ENCODE results near the gene CCDC88C. TPM values are rescaled to one million over a fixed set of nuclear protein-coding genes. Genes with fewer than 3 reads are reported as not detected.

The CCDC88C gene
- total RNA-seq, 1 donor from 2014 or later, result 44.6 TPM

DNA sequence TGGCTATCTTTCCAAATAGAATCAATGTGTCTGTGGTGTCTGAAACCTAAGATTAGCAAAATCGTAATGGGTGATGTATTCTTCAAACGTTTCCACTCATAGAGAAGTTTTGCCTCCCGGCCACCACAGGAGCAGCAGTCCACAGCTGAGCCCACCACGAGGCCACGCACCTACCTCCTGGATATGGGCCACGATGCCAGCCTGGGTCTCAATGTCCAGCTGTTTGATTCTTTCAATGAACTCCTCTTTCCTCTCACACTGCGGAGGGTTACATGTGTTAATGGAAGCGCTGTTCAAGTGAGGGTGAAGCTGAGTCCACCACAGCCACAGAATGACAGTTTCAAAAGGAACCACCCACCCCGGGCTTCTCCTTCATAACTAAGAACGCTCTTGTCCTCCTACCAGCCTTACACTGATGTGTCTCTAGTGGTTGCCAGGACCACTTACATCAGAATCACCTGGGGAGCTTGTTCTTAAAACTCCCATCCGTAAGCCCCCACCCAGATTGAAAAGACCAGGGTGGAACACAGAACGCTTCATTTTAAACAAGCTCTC, 75.3 kb downstream of the CCDC88C start:
- H3K27me3 Mint-ChIP-seq (ENCODE audit: low read depth), result no peaks in the 10 kb centered on the region
- TF ChIP-seq, protein P1, sequence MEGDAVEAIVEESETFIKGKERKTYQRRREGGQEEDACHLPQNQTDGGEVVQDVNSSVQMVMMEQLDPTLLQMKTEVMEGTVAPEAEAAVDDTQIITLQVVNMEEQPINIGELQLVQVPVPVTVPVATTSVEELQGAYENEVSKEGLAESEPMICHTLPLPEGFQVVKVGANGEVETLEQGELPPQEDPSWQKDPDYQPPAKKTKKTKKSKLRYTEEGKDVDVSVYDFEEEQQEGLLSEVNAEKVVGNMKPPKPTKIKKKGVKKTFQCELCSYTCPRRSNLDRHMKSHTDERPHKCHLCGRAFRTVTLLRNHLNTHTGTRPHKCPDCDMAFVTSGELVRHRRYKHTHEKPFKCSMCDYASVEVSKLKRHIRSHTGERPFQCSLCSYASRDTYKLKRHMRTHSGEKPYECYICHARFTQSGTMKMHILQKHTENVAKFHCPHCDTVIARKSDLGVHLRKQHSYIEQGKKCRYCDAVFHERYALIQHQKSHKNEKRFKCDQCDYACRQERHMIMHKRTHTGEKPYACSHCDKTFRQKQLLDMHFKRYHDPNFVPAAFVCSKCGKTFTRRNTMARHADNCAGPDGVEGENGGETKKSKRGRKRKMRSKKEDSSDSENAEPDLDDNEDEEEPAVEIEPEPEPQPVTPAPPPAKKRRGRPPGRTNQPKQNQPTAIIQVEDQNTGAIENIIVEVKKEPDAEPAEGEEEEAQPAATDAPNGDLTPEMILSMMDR (conservative IDR thresholded peaks at IDR 0.05), result no peak

DNA sequence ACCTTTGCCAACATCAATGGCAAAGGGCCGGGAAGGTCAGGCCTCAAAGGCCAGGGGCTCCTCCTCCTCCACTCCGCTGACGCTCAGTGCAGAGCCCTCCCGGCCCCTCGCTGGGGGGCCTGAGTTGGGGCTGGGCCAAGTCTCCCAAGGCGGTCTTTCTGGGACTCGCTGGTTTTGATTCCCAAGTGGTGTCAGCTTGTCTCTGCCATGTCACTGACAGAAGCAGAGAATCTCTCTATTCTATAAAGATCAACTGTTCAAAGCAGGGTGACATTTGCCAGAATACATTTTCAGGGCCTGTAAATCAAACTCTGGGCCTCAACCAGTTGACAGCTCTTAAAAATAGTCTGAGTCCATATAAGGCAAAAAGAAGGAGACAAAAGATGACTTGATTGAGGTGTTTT, 75.9 kb downstream of the CCDC88C start:
- TF ChIP-seq, protein P1 (conservative IDR thresholded peaks at IDR 0.05), result no peak
- peaks cover 24% of the 10 kb centered on the region for H3K4me1 Mint-ChIP-seq
- H3K27ac Mint-ChIP-seq (ENCODE audit: unreplicated experiment), result no peak overlapping the region
- peaks cover 4% of the 10 kb centered on the region for H3K36me3 Mint-ChIP-seq (ENCODE audit: low read depth)
- DNase-seq (ENCODE audit: low read depth, low spot score), result no peak
- H3K4me3 Mint-ChIP-seq, result no peak overlapping the region
- H3K9me3 Mint-ChIP-seq, result no peaks in the 10 kb centered on the region
- no peaks in the 10 kb centered on the region for H3K27me3 Mint-ChIP-seq (ENCODE audit: low read depth)

More for the DNA sequence above, 75.3 kb downstream of the CCDC88C start:
- Mint-ChIP-seq H3K36me3 (ENCODE audit: low read depth) (peaks cover 4% of the 10 kb centered on the region), H3K4me1 (peaks cover 29% of the 10 kb centered on the region), H3K27ac (ENCODE audit: unreplicated experiment) (no peak overlapping the region), H3K4me3 (no peak overlapping the region), H3K9me3 (no peaks in the 10 kb centered on the region)
- DNase-seq (ENCODE audit: low read depth, low spot score), result no peak

DNA sequence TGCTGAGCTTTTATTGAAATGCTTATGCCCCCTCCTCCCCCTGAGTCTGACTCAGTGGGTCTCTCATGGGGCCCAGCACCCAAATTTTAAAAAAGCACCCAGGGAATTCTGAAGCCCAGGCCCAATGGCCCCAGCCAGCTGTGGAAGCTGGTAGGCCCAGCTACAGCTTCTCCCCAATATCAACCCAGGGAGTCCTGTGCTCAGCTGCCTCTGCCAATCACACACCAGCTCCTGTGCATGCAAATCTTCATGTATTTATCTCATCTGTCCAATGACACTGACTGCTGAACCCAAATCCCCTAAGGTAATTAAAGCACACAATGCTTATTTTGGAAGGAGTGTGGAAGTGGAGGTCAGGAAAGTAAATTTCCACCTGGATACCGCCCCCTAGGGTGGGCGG, 76.3 kb downstream of the CCDC88C start:
- TF ChIP-seq, protein P1 (conservative IDR thresholded peaks at IDR 0.05), result no peak
- H3K4me3 Mint-ChIP-seq, result no peak overlapping the region
- H3K4me1 Mint-ChIP-seq, result peaks cover 22% of the 10 kb centered on the region
- no peak overlapping the region for H3K27ac Mint-ChIP-seq (ENCODE audit: unreplicated experiment)
- no peaks in the 10 kb centered on the region for H3K27me3 Mint-ChIP-seq (ENCODE audit: low read depth)
- H3K36me3 Mint-ChIP-seq (ENCODE audit: low read depth), result peaks cover 4% of the 10 kb centered on the region
- H3K9me3 Mint-ChIP-seq, result no peaks in the 10 kb centered on the region
- no peak for DNase-seq (ENCODE audit: low read depth, low spot score)

DNA sequence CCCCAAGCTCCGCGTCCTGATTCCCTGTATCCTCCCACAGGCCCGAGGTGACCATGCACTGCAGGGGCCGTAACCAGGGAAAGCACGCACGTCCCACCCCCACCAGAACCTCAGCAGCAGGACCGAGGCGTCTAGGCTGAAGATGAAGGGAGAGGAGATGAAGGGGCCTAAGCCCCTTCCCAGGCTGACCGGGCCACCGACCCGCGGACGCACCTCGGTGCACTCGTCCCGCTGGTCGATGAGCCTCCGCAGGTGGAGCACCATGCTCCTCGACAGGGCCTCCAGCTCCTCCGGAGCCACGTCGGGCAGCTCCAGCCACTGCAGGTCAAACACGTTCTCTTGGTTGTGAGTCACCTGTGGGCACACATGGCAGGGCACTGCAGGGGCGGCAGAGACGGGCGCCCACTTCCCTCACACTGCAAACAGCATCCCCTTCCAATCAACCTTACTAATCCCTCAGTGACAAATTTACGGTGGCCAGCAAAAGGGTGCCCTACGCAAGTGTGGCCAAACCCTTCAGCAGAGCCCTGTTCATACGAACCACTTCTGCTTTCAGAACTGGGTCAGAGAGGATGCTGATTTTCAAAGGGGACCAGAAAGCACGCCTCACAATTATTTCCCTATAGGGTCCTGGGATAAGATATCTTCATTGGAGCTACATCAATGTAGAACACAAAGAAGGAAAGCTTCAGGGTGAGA, 77.8 kb downstream of the CCDC88C start:
- H3K4me1 Mint-ChIP-seq, result peaks cover 14% of the 10 kb centered on the region
- H3K36me3 Mint-ChIP-seq (ENCODE audit: low read depth), result peaks cover 4% of the 10 kb centered on the region
- H3K4me3 Mint-ChIP-seq, result no peak overlapping the region
- H3K27me3 Mint-ChIP-seq (ENCODE audit: low read depth), result no peaks in the 10 kb centered on the region
- TF ChIP-seq, protein P1 (conservative IDR thresholded peaks at IDR 0.05), result no peak
- no peaks in the 10 kb centered on the region for H3K9me3 Mint-ChIP-seq
- DNase-seq (ENCODE audit: low read depth, low spot score), result no peak
- no peak overlapping the region for H3K27ac Mint-ChIP-seq (ENCODE audit: unreplicated experiment)

DNA sequence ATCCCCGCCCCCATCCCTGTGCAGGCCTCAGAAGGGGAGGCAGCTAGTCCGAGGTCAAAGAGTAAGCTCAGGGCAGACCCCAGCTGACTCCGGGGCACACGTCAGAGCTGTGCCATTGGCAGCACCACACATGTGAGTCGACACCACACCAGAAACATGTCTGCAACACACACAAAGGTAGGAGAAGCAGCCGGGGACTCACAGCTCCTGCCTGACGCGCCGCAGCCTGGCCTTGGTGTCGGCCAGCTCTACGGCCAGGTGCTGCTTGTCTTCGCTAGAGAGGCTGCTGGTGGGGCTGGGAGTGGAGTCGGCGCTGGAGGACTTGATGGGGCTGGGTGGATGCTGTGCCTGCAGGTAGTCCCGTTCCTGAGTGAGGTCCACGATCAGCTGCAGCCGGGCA, 78.5 kb downstream of the CCDC88C start:
- TF ChIP-seq, protein P1 (conservative IDR thresholded peaks at IDR 0.05), result no peak
- Mint-ChIP-seq H3K36me3 (ENCODE audit: low read depth) (peaks cover 4% of the 10 kb centered on the region), H3K4me1 (peaks cover 14% of the 10 kb centered on the region), H3K9me3 (no peaks in the 10 kb centered on the region), H3K27ac (ENCODE audit: unreplicated experiment) (peak overlapping the region; percentile 89), H3K4me3 (no peak overlapping the region), H3K27me3 (ENCODE audit: low read depth) (no peaks in the 10 kb centered on the region)
- no peak for DNase-seq (ENCODE audit: low read depth, low spot score)

Data from neural crest cell (in vitro differentiated cells).